Keratinocyte (primary cell): ENCODE results near the gene AHNAK2. TPM values are rescaled to one million over a fixed set of nuclear protein-coding genes. Genes with fewer than 3 reads are reported as not detected.

Experiments
- DNase-seq: peaks from one replicate; pipeline ENCODE4 v3.0.0-alpha.2; 2011; ENCODE audit warnings: low read depth, missing footprints, low spot score
- FAIRE-seq: peaks from 2 replicates; lab custom pipeline; 2011; peaks lifted over from hg19 to GRCh38; lab: Jason Lieb, UNC
- H2AFZ ChIP-seq: 2 replicates; pipeline ENCODE4 v1.6.0; 2012; ENCODE audit warnings: low read length, control low read depth, inconsistent platforms; ENCODE audit not compliant: control insufficient read depth
- H3K27ac ChIP-seq: 2 replicates; pipeline ENCODE4 v1.5.1; 2011; ENCODE audit warnings: low read length; ENCODE audit not compliant: control insufficient read depth, insufficient read depth
- H3K27me3 ChIP-seq: 3 replicates; pipeline ENCODE4 v1.6.0; 2011; ENCODE audit warnings: low read length; ENCODE audit not compliant: control insufficient read depth, insufficient read depth; ENCODE audit errors: extremely low read depth
- H3K36me3 ChIP-seq, 2 experiments: 2 replicates in 1 of 2; 3 replicates in 1 of 2; pipeline ENCODE4 v1.5.1; 2011; ENCODE audit warnings: low read length in 2 of 2, mild to moderate bottlenecking in 1 of 2; ENCODE audit not compliant: control insufficient read depth in 2 of 2, insufficient read depth in 2 of 2; ENCODE audit errors: extremely low read depth in 1 of 2
- H3K4me1 ChIP-seq: 3 replicates; pipeline ENCODE4 v1.5.1; 2011; ENCODE audit warnings: low read length; ENCODE audit not compliant: control insufficient read depth, insufficient read depth; ENCODE audit errors: extremely low read depth
- H3K4me2 ChIP-seq: 3 replicates; pipeline ENCODE4 v1.6.0; 2011; ENCODE audit warnings: low read depth, low read length; ENCODE audit not compliant: control insufficient read depth, insufficient read depth; ENCODE audit errors: extremely low read depth
- H3K4me3 ChIP-seq, 3 experiments: fragments of 200-600 bp in 1 of 3; sonication (generic) in 1 of 3; 2 replicates in 2 of 3; 3 replicates in 1 of 3; pipeline ENCODE4 v1.5.1; 2011 to 2016; ENCODE audit warnings: low read length in 3 of 3, mild to moderate bottlenecking in 3 of 3, control low read depth in 2 of 3, inconsistent platforms in 1 of 3, low read depth in 1 of 3, mixed read lengths in 1 of 3, mixed run types in 1 of 3, moderate library complexity in 1 of 3; ENCODE audit not compliant: control insufficient read depth in 2 of 3, insufficient read depth in 2 of 3; ENCODE audit errors: extremely low read depth in 1 of 3
- H3K79me2 ChIP-seq: 2 replicates; pipeline ENCODE4 v1.6.0; 2012; ENCODE audit warnings: low read length; ENCODE audit not compliant: control insufficient read depth, insufficient read depth
- H3K9ac ChIP-seq: 3 replicates; pipeline ENCODE4 v1.6.0; 2011; ENCODE audit warnings: low read length; ENCODE audit not compliant: control insufficient read depth, insufficient read depth; ENCODE audit errors: extremely low read depth
- H3K9me1 ChIP-seq: 3 replicates; pipeline ENCODE4 v1.6.0; 2011; ENCODE audit warnings: low read length; ENCODE audit not compliant: control insufficient read depth, insufficient read depth; ENCODE audit errors: extremely low read depth
- H3K9me3 ChIP-seq: 2 replicates; pipeline ENCODE4 v1.5.1; 2012; ENCODE audit warnings: low read depth, low read length; ENCODE audit not compliant: control insufficient read depth
- H4K20me1 ChIP-seq: 3 replicates; pipeline ENCODE4 v1.6.0; 2011; ENCODE audit warnings: low read length; ENCODE audit not compliant: control insufficient read depth, insufficient read depth; ENCODE audit errors: extremely low read depth
- CTCF ChIP-seq, 3 experiments: IDR thresholded peaks in 1 of 3; conservative IDR thresholded peaks in 1 of 3; optimal IDR thresholded peaks in 1 of 3; 2 replicates in 2 of 3; 3 replicates in 1 of 3; pipeline versions ENCODE3 to v1.5.1; 2011; ENCODE audit warnings: low read length in 3 of 3, mild to moderate bottlenecking in 3 of 3, moderate library complexity in 2 of 3, control low read depth in 1 of 3, inconsistent platforms in 1 of 3; ENCODE audit not compliant: insufficient read depth in 2 of 3; ENCODE audit errors: extremely low read depth in 1 of 3
- EZH2 ChIP-seq: IDR thresholded peaks from one replicate; pipeline ENCODE4 v1.6.1; 2012; ENCODE audit warnings: inconsistent platforms, mild to moderate bottlenecking, low read length, moderate library complexity
- dilution Hi-C: fragments of 300-500 bp; cut with MboI; formaldehyde crosslinking; loops from one replicate; pipeline ENCODE4 v1.7.0; 2020; ENCODE audit warnings: low sequenced_read_pairs; ENCODE audit not compliant: extremely low pct_ligation_motif_present
- polyA plus RNA-seq, 5 experiments: library from polyadenylated mRNA; depleted of rRNA in 3 of 5; stranded (reverse) in 3 of 5; stranded (forward) in 1 of 5; unstranded in 1 of 5; fragments of >200 nt; gene quantifications; 1 replicate in 1 of 5; 2 replicates in 3 of 5; 3 replicates in 1 of 5; pipeline versions ENCODE4 v1.2.1 to v1.2.3, GENCODE V29; 2011 to 2012; ENCODE audit warnings: missing spikeins in 2 of 5, low read depth in 1 of 5, low replicate concordance in 1 of 5

AHNAK2 gene
- polyA plus RNA-seq, 1 donor (not counting 4 experiments of a cell fraction or from before 2014, with no cell fraction given) = 164 TPM

GRCh38 chr14:105021656-105022275, 43.6 kb upstream of the AHNAK2 start:
- DNase-seq (no peak), FAIRE-seq (no peak)
- TF ChIP-seq EZH2 (no peak), CTCF (optimal IDR thresholded peaks at IDR 0.05 in 1 of 3, IDR thresholded peaks at IDR 0.05 in 1 of 3, conservative IDR thresholded peaks at IDR 0.05 in 1 of 3; ENCODE audit: extremely low read depth in 1 of 3, insufficient read depth in 2 of 3, low read length in 3 of 3) (peak; percentile 10 to 48 (median 19))
- Histone ChIP-seq H3K27me3 (no peaks in the 10 kb centered on the region), H3K4me3 (peak overlapping the region; percentile 47 to 87 (median 81)), H3K9me1 (no peaks in the 10 kb centered on the region), H2AFZ (no peak overlapping the region), H3K9me3 (no peaks in the 10 kb centered on the region), H3K4me1 (peaks cover 71% of the 10 kb centered on the region), H3K36me3 (peaks cover 0 to 13% of the 10 kb centered on the region in 2 experiments), H3K9ac (peak overlapping the region; percentile 91), H3K79me2 (peaks cover 49% of the 10 kb centered on the region), H3K27ac (peak overlapping the region; percentile 93), H4K20me1 (peaks cover 8% of the 10 kb centered on the region), H3K4me2 (peak overlapping the region; percentile 93)
- dilution Hi-C loops = no loop called here

GRCh38 chr14:105020815-105021655, 42.9 kb upstream of the AHNAK2 start, which contains the start of gene CDCA4:
CDCA4 (minus strand) TSS chr14:105021083; CDS start chr14:105011929, 9,154 bp downstream.
- no peak for FAIRE-seq
- Histone ChIP-seq H3K27me3 (no peaks in the 10 kb centered on the region), H3K4me1 (peaks cover 74% of the 10 kb centered on the region)

More at GRCh38 chr14:105020815-105021655, 42.9 kb upstream of the AHNAK2 start, which contains the start of gene CDCA4:
- no peak for DNase-seq
- Histone ChIP-seq H3K4me2 (peak within 1 kb of the TSS; percentile 100), H2AFZ (no peak within 1 kb of the TSS), H3K9ac (peak within 1 kb of the TSS; percentile 94), H3K27ac (peak within 1 kb of the TSS; percentile 93), H3K4me3 (peak within 1 kb of the TSS; percentile 68 to 91 (median 90)), H3K79me2 (peaks cover 56% of the 10 kb centered on the region), H3K9me3 (no peaks in the 10 kb centered on the region), H4K20me1 (peaks cover 15% of the 10 kb centered on the region), H3K9me1 (peaks cover 6% of the 10 kb centered on the region), H3K36me3 (peaks cover 0 to 18% of the 10 kb centered on the region in 2 experiments)
- TF ChIP-seq EZH2 (no peak), CTCF (optimal IDR thresholded peaks at IDR 0.05 in 1 of 3, IDR thresholded peaks at IDR 0.05 in 1 of 3, conservative IDR thresholded peaks at IDR 0.05 in 1 of 3; ENCODE audit: extremely low read depth in 1 of 3, insufficient read depth in 2 of 3, low read length in 3 of 3) (no peak)
- dilution Hi-C loops = no loop called here
